Tibial nerve (tissue), 4 donors: ENCODE results near the gene PPIL3.

ENCODE experiments used
- EP300 ChIP-seq, 2 donors: sonication (generic); formaldehyde crosslinking; IDR thresholded peaks; one replicate each; pipeline ENCODE4 v1.6.1; 2017; ENCODE audit warnings: antibody characterized with exemption in 2 of 2, mild to moderate bottlenecking in 1 of 2
- TF ChIP-seq, protein P1 (sequence below), 5 experiments: fragments of 200-600 bp in 3 of 5; fragments of 450-650 bp in 2 of 5; sonication (generic) in 3 of 5; IDR thresholded peaks; one replicate each; pipeline ENCODE4 v1.5.1; 2016 to 2019; ENCODE audit warnings: antibody characterized with exemption in 5 of 5, mild to moderate bottlenecking in 3 of 5, moderate library complexity in 2 of 5

- TF ChIP-seq, protein P1, sequence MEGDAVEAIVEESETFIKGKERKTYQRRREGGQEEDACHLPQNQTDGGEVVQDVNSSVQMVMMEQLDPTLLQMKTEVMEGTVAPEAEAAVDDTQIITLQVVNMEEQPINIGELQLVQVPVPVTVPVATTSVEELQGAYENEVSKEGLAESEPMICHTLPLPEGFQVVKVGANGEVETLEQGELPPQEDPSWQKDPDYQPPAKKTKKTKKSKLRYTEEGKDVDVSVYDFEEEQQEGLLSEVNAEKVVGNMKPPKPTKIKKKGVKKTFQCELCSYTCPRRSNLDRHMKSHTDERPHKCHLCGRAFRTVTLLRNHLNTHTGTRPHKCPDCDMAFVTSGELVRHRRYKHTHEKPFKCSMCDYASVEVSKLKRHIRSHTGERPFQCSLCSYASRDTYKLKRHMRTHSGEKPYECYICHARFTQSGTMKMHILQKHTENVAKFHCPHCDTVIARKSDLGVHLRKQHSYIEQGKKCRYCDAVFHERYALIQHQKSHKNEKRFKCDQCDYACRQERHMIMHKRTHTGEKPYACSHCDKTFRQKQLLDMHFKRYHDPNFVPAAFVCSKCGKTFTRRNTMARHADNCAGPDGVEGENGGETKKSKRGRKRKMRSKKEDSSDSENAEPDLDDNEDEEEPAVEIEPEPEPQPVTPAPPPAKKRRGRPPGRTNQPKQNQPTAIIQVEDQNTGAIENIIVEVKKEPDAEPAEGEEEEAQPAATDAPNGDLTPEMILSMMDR (IDR thresholded peaks at IDR 0.05) = no peak
- TF ChIP-seq EP300 (IDR thresholded peaks at IDR 0.05) = no peak
Measured at GRCh38 chr2:200852605-200853004, 36.3 kb downstream of the PPIL3 start.
